K562 (cell line): ENCODE results near the gene CAPS. TPM values are rescaled to one million over a fixed set of nuclear protein-coding genes. Genes with fewer than 3 reads are reported as not detected.
"Not testable (repeated sequence)": the region's sequence is repeated elsewhere in the genome, so short reads cannot be mapped to it uniquely, and the experiment has no call there.

Experiments
- ATAC-seq: fragments of 200-7000 bp; cut with Tn5 transposase; 3 replicates; pipeline ENCODE4 v1.9.1; 2020; ENCODE audit warnings: moderate library complexity
- BruUV-seq: library from RNA; stranded (reverse); fragments of 400-500 nt; replicated peaks from 2 replicates; lab custom pipeline; 2021; lab: Mats Ljungman, UMichigan
- CTCF ChIA-PET: fragments of 300-600 bp; formaldehyde crosslinking; extraction: SDS; loops from one replicate; lab custom pipeline; 2021; ENCODE audit warnings: low intra/inter-chr PET ratio; lab: Yijun Ruan, JAX
- POLR2A ChIA-PET: fragments of 300-600, 350-650 bp; sonication (Branson Sonifier 250); formaldehyde crosslinking; extraction: SDS; loops from one replicate; lab custom pipeline; 2021; ENCODE audit warnings: antibody characterized with exemption, inconsistent platforms; lab: Yijun Ruan, JAX
- DNase-seq, 4 experiments: peaks; one replicate each; pipeline versions ENCODE4 v3.0.0 to v3.0.0-alpha.2; 2011 to 2018; ENCODE audit warnings: low spot score in 3 of 4, mixed read lengths in 3 of 4; ENCODE audit errors: extremely low read depth in 1 of 4
- FAIRE-seq: peaks from 2 replicates; lab custom pipeline; 2011; peaks lifted over from hg19 to GRCh38; lab: Jason Lieb, UNC
- H2AFZ ChIP-seq: 2 replicates; pipeline ENCODE4 v1.6.0; 2011; ENCODE audit warnings: low read depth, low read length, control low read depth, inconsistent platforms
- H3K27ac ChIP-seq: fragments of 200-600 bp; 3 replicates; pipeline ENCODE4 v1.8.0; 2011; ENCODE audit warnings: low read depth, mild to moderate bottlenecking, control low read depth, inconsistent platforms, low read length, moderate library complexity, mixed read lengths; ENCODE audit errors: extremely low read depth
- H3K27me3 ChIP-seq, 2 experiments: fragments of 300-600 bp in 1 of 2; 2 replicates in 1 of 2; 3 replicates in 1 of 2; pipeline versions ENCODE4 v1.6.0 to v1.8.0; 2011; ENCODE audit warnings: inconsistent platforms in 2 of 2, low read length in 2 of 2, mild to moderate bottlenecking in 1 of 2, mixed read lengths in 1 of 2, moderate library complexity in 1 of 2; ENCODE audit not compliant: control insufficient read depth in 2 of 2, insufficient read depth in 2 of 2
- H3K36me3 ChIP-seq: fragments of 300-600 bp; 3 replicates; pipeline ENCODE4 v1.8.0; 2011; ENCODE audit warnings: mild to moderate bottlenecking, low read length, inconsistent platforms; ENCODE audit not compliant: control insufficient read depth, insufficient read depth
- H3K4me1 ChIP-seq, 2 experiments: fragments of 200-600 bp in 1 of 2; replicated peaks in 1 of 2; 2 replicates in 1 of 2; 3 replicates in 1 of 2; pipeline versions ENCODE4 v1.5.1 to v1.8.0; 2011; ENCODE audit warnings: inconsistent platforms in 2 of 2, low read length in 2 of 2, mild to moderate bottlenecking in 1 of 2, mixed read lengths in 1 of 2, moderate library complexity in 1 of 2; ENCODE audit not compliant: control insufficient read depth in 2 of 2, insufficient read depth in 2 of 2
- H3K4me2 ChIP-seq: 2 replicates; pipeline ENCODE4 v1.6.1; 2011; ENCODE audit warnings: low read length, control low read depth, inconsistent platforms, mixed read lengths; ENCODE audit not compliant: insufficient read depth
- H3K4me3 ChIP-seq: fragments of 200-600 bp; sonication (generic), shearing (Covaris generic); 2 replicates; pipeline ENCODE4 v1.5.1; 2016; ENCODE audit warnings: control low read depth, inconsistent platforms
- H3K79me2 ChIP-seq: fragments of 200-600 bp; 3 replicates; pipeline ENCODE4 v1.8.0; 2011; ENCODE audit warnings: low read length, inconsistent platforms; ENCODE audit not compliant: control insufficient read depth, insufficient read depth
- H3K9ac ChIP-seq, 2 experiments: 2 replicates each; pipeline versions ENCODE4 v1.6.0 to v1.6.1; 2011; ENCODE audit warnings: low read depth in 2 of 2, low read length in 2 of 2, control low read depth in 1 of 2, inconsistent platforms in 1 of 2, mild to moderate bottlenecking in 1 of 2, mixed read lengths in 1 of 2; ENCODE audit not compliant: insufficient read depth in 1 of 2
- H3K9me1 ChIP-seq: one replicate; pipeline ENCODE4 v1.6.0; 2011; ENCODE audit warnings: inconsistent platforms, mild to moderate bottlenecking, low read length, moderate library complexity; ENCODE audit not compliant: control insufficient read depth, insufficient read depth
- H3K9me3 ChIP-seq: replicated peaks from 2 replicates; pipeline ENCODE4 v1.5.1; 2011; ENCODE audit warnings: low read depth, low read length, inconsistent platforms; ENCODE audit not compliant: control insufficient read depth, insufficient read depth
- H4K20me1 ChIP-seq: replicated peaks from 2 replicates; pipeline ENCODE4 v1.6.1; 2011; ENCODE audit warnings: low read length, inconsistent platforms, mixed read lengths; ENCODE audit not compliant: control insufficient read depth, insufficient read depth
- NFIC ChIP-seq: fragments of 450-650 bp; IDR thresholded peaks from 2 replicates; pipeline ENCODE4 v1.6.1; 2017; ENCODE audit warnings: mild to moderate bottlenecking, inconsistent platforms
- PRDM10 ChIP-seq: fragments of 450-650 bp; IDR thresholded peaks from 2 replicates; pipeline ENCODE4 v1.6.1; 2018; ENCODE audit not compliant: partially characterized antibody
- WGBS: fragments of 100-300 bp; shearing (Covaris generic); methylation state at CpG from one replicate; pipeline ENCODE4 v1.1.6; 2016; ENCODE audit warnings: low coverage, mixed read lengths; ENCODE audit not compliant: insufficient coverage; ENCODE audit errors: missing lambda C conversion rate; 5-methylcytosine and 5-hydroxymethylcytosine counted together
- in situ Hi-C: fragments of 300-500 bp; cut with MboI; formaldehyde crosslinking; loops from 4 replicates; pipeline ENCODE4 v1.15.0; 2018; ENCODE audit warnings: inconsistent platforms, mixed read lengths
- intact Hi-C: fragments of 100-400 bp; cut with micrococcal nuclease; formaldehyde crosslinking; loops from 2 replicates; pipeline ENCODE4 v1.14.2; 2022
- polyA plus RNA-seq, 8 experiments: library from polyadenylated mRNA; depleted of rRNA in 4 of 8; stranded (reverse) in 5 of 8; unstranded in 3 of 8; fragments of >200 nt; fragmentation: Nextera tagmentation in 2 of 8; fragmentation: Illumina TruSeq in 1 of 8; extraction: Ambion mirVana in 2 of 8; extraction: Trizol in 1 of 8; gene quantifications; 2 replicates each; pipeline versions ENCODE4 v1.2.1 to v1.2.3, GENCODE V29; 2011 to 2014; ENCODE audit warnings: inconsistent platforms in 1 of 8, missing spikeins in 1 of 8
- total RNA-seq, 7 experiments: library from RNA; depleted of rRNA in 6 of 7; stranded (reverse); fragments of >200 nt in 6 of 7; fragmentation: Illumina TruSeq in 2 of 7; extraction: Trizol in 2 of 7; gene quantifications; 2 replicates each; pipeline versions ENCODE4 v1.2.1 to v1.2.3, GENCODE V29; 2011 to 2021; ENCODE audit warnings: low replicate concordance in 1 of 7

Gene CAPS
- total and polyA plus RNA-seq, 9 of the 15 experiments (the other 6 are each of a cell fraction or from before 2014, with no cell fraction given) = 0.15 to 4.0 (median 0.91) TPM

- H3K27ac ChIP-seq, H3K4me3 ChIP-seq, FAIRE-seq, H3K9me1 ChIP-seq, DNase-seq, H3K9me3 ChIP-seq, H4K20me1 ChIP-seq, H3K4me2 ChIP-seq, in situ Hi-C loops, BruUV-seq, intact Hi-C loops, H3K9ac ChIP-seq, H2AFZ ChIP-seq, CTCF ChIA-PET, H3K36me3 ChIP-seq, ATAC-seq, H3K79me2 ChIP-seq: not testable (repeated sequence)
- WGBS = 36% methylated on average over 11 of the region's 13 CpGs
- H3K4me1 ChIP-seq = peaks cover 2 to 19% of the 10 kb centered on the region in 2 experiments; a peak in 2 of 5 replicates
- peaks cover 15 to 35% of the 10 kb centered on the region in 2 experiments; a peak in 4 of 5 replicates for H3K27me3 ChIP-seq
- POLR2A ChIA-PET = interaction anchor here (0.6 to 1.0 kb wide), 4 partner anchors 11 to 106 kb away, joined by 3 to 4 read pairs (median 4); no protein-coding TSS in a partner anchor
- 0 out of 2 replicates have a peak, but pooled peaks have one; percentile 4 for TF ChIP-seq NFIC
- peak; percentile 25 for TF ChIP-seq PRDM10
Observed at GRCh38 chr19:5883157-5883873, 30.7 kb upstream of the CAPS start.
